IMR-90 (cell line): ENCODE data around the gene GRAMD1B. TPM values are rescaled to one million over a fixed set of nuclear protein-coding genes. Genes with fewer than 3 reads are reported as not detected.

Experiments
- ATAC-seq: fragments of 200-7000 bp; cut with Tn5 transposase; 2 replicates; pipeline ENCODE4 v1.9.1; 2020; ENCODE audit warnings: low read depth, mild to moderate bottlenecking, moderate library complexity
- BruUV-seq: library from RNA; stranded (reverse); fragments of 400-500 nt; replicated peaks from 2 replicates; lab custom pipeline; 2021; lab: Mats Ljungman, UMichigan
- CTCF ChIA-PET: fragments of 300-600 bp; formaldehyde crosslinking; extraction: SDS; loops from one replicate; lab custom pipeline; 2021; ENCODE audit warnings: antibody characterized with exemption; lab: Yijun Ruan, JAX
- POLR2A ChIA-PET: fragments of 300-600 bp; sonication (Branson Sonifier 250); formaldehyde crosslinking; loops from one replicate; lab custom pipeline; 2022; ENCODE audit warnings: antibody characterized with exemption; ENCODE audit not compliant: unreplicated experiment; lab: Charles Lee
- DNase-seq: peaks from one replicate; pipeline ENCODE4 v3.0.0; 2013
- H2AFZ ChIP-seq: replicated peaks from 2 replicates; pipeline ENCODE3; 2013; ENCODE audit warnings: low read length, mild to moderate bottlenecking; ENCODE audit not compliant: poor library complexity
- H2AK5ac ChIP-seq: 2 replicates; pipeline ENCODE4 v1.6.1; 2013; ENCODE audit warnings: low read depth, low read length, inconsistent platforms
- H2AK9ac ChIP-seq: replicated peaks from 2 replicates; pipeline ENCODE3; 2013; ENCODE audit warnings: mild to moderate bottlenecking, low read depth, low read length, moderate library complexity; ENCODE audit not compliant: poor library complexity
- H2BK120ac ChIP-seq: 2 replicates; pipeline ENCODE4 v1.6.1; 2013; ENCODE audit warnings: low read depth, low read length, inconsistent platforms
- H2BK15ac ChIP-seq: 3 replicates; pipeline ENCODE4 v1.6.1; 2013; ENCODE audit warnings: low read depth, low read length, inconsistent platforms
- H2BK20ac ChIP-seq: 2 replicates; pipeline ENCODE4 v1.6.1; 2013; ENCODE audit warnings: low read depth, mild to moderate bottlenecking, inconsistent platforms, low read length, moderate library complexity
- H2BK5ac ChIP-seq: 2 replicates; pipeline ENCODE4 v1.6.1; 2013; ENCODE audit warnings: mild to moderate bottlenecking, low read depth, low read length, inconsistent platforms; ENCODE audit not compliant: poor library complexity, severe bottlenecking
- H3K14ac ChIP-seq: replicated peaks from 2 replicates; pipeline ENCODE4 v1.6.1; 2013; ENCODE audit warnings: low read depth, low read length, inconsistent platforms
- H3K18ac ChIP-seq: 2 replicates; pipeline ENCODE4 v1.6.1; 2013; ENCODE audit warnings: low read depth, low read length, control low read depth
- H3K23ac ChIP-seq: 2 replicates; pipeline ENCODE4 v1.6.1; 2013; ENCODE audit warnings: low read depth, low read length, inconsistent platforms
- H3K27ac ChIP-seq: 2 replicates; pipeline ENCODE4 v1.5.1; 2013; ENCODE audit warnings: mild to moderate bottlenecking, control low read depth, low read length; ENCODE audit not compliant: insufficient read depth
- H3K27me3 ChIP-seq: 2 replicates; pipeline ENCODE4 v1.6.1; 2013; ENCODE audit warnings: low read length; ENCODE audit not compliant: control insufficient read depth, insufficient read depth
- H3K36me3 ChIP-seq: 2 replicates; pipeline ENCODE4 v1.6.1; 2013; ENCODE audit warnings: low read length, mixed read lengths; ENCODE audit not compliant: control insufficient read depth, insufficient read depth
- H3K4ac ChIP-seq: 2 replicates; pipeline ENCODE4 v1.6.1; 2013; ENCODE audit warnings: low read depth, low read length, inconsistent platforms
- H3K4me1 ChIP-seq: 2 replicates; pipeline ENCODE4 v1.6.1; 2013; ENCODE audit warnings: low read length, mixed read lengths; ENCODE audit not compliant: control insufficient read depth, insufficient read depth
- H3K4me2 ChIP-seq: 2 replicates; pipeline ENCODE4 v1.6.1; 2013; ENCODE audit warnings: low read depth, mild to moderate bottlenecking, control low read depth, low read length, moderate library complexity
- H3K4me3 ChIP-seq: 2 replicates; pipeline ENCODE4 v1.5.1; 2013; ENCODE audit warnings: low read depth, mild to moderate bottlenecking, control low read depth, low read length, moderate library complexity; ENCODE audit not compliant: insufficient read depth
- H3K56ac ChIP-seq: 2 replicates; pipeline ENCODE4 v1.6.1; 2013; ENCODE audit warnings: low read length, inconsistent platforms; ENCODE audit not compliant: insufficient read depth; ENCODE audit errors: extremely low read depth
- H3K79me1 ChIP-seq, 2 experiments: 2 replicates each; pipeline ENCODE4 v1.6.1; 2013; ENCODE audit warnings: low read length in 2 of 2, inconsistent platforms in 1 of 2, low read depth in 1 of 2
- H3K9ac ChIP-seq: 2 replicates; pipeline ENCODE4 v1.6.1; 2013; ENCODE audit warnings: low read depth, low read length, control low read depth
- H3K9me1 ChIP-seq: 2 replicates; pipeline ENCODE4 v1.6.1; 2013; ENCODE audit warnings: low read length, inconsistent platforms; ENCODE audit not compliant: insufficient read depth
- H3K9me3 ChIP-seq: 2 replicates; pipeline ENCODE4 v1.6.1; 2013; ENCODE audit warnings: low read length; ENCODE audit not compliant: control insufficient read depth, insufficient read depth
- H4K20me1 ChIP-seq: 2 replicates; pipeline ENCODE4 v1.6.1; 2013; ENCODE audit warnings: low read length, inconsistent platforms; ENCODE audit not compliant: insufficient read depth
- H4K5ac ChIP-seq: 2 replicates; pipeline ENCODE4 v1.6.1; 2013; ENCODE audit warnings: mild to moderate bottlenecking, low read depth, low read length, control low read depth
- H4K8ac ChIP-seq, 2 experiments: 2 replicates each; pipeline ENCODE4 v1.6.1; 2013; ENCODE audit warnings: low read depth in 2 of 2, low read length in 2 of 2, control low read depth in 1 of 2, inconsistent platforms in 1 of 2
- H4K91ac ChIP-seq: 2 replicates; pipeline ENCODE4 v1.6.1; 2013; ENCODE audit warnings: low read depth, low read length, inconsistent platforms; ENCODE audit not compliant: insufficient read depth
- CEBPB ChIP-seq: IDR thresholded peaks from 2 replicates; pipeline ENCODE4 v1.6.1; 2012; ENCODE audit warnings: low read depth, low read length, improper control_type of control experiment
- CHD1 ChIP-seq: IDR thresholded peaks from 2 replicates; pipeline ENCODE4 v1.6.1; 2012; ENCODE audit warnings: low read depth, low read length, improper control_type of control experiment
- ELK1 ChIP-seq: fragments of 150-350 bp; IDR thresholded peaks from 2 replicates; pipeline ENCODE4 v1.6.1; 2016; ENCODE audit warnings: low read depth, mild to moderate bottlenecking, low read length, moderate library complexity, borderline replicate concordance
- FOS ChIP-seq: fragments of 150-350 bp; IDR thresholded peaks from 2 replicates; pipeline ENCODE4 v1.6.1; 2016; ENCODE audit warnings: low read depth, low read length
- MAFK ChIP-seq: IDR thresholded peaks from 2 replicates; pipeline ENCODE4 v1.6.1; 2012; ENCODE audit warnings: low read depth, low read length, improper control_type of control experiment
- MAZ ChIP-seq: IDR thresholded peaks from 2 replicates; pipeline ENCODE4 v1.6.1; 2012; ENCODE audit warnings: low read depth, mild to moderate bottlenecking, low read length, improper control_type of control experiment, moderate library complexity, borderline replicate concordance
- MXI1 ChIP-seq: IDR thresholded peaks from 2 replicates; pipeline ENCODE4 v1.6.1; 2012; ENCODE audit warnings: low read depth, mild to moderate bottlenecking, low read length, moderate library complexity, borderline replicate concordance
- NFE2L2 ChIP-seq: fragments of 150-350 bp; IDR thresholded peaks from 2 replicates; pipeline ENCODE4 v1.6.1; 2016; ENCODE audit warnings: low read depth, mild to moderate bottlenecking, low read length
- RFX5 ChIP-seq: IDR thresholded peaks from 2 replicates; pipeline ENCODE4 v1.8.0; 2012; ENCODE audit warnings: low read depth, mild to moderate bottlenecking, low read length, moderate library complexity
- SMC3 ChIP-seq: fragments of 150-350 bp; IDR thresholded peaks from 2 replicates; pipeline ENCODE4 v1.6.1; 2016; ENCODE audit warnings: low read depth, mild to moderate bottlenecking, antibody characterized with exemption, low read length, moderate library complexity
- WGBS, 2 experiments: methylation state at CpG; one replicate each; pipeline versions ENCODE4 v1.1.5 to v1.1.7; 2013; ENCODE audit warnings: missing lambda C conversion rate in 2 of 2; ENCODE audit not compliant: insufficient read length in 1 of 2; ENCODE audit errors: extremely low coverage in 2 of 2; 5-methylcytosine and 5-hydroxymethylcytosine counted together
- dilution Hi-C: fragments of 300-500 bp; cut with HindIII; formaldehyde crosslinking; loops from one replicate; pipeline ENCODE4 v1.14.3; 2018; ENCODE audit warnings: low sequenced_read_pairs; ENCODE audit not compliant: unreplicated experiment
- in situ Hi-C: fragments of 300-500 bp; cut with MboI; formaldehyde crosslinking; loops from 3 replicates; pipeline ENCODE4 v1.14.3; 2019; ENCODE audit warnings: low sequenced_read_pairs, inconsistent platforms, mixed read lengths
- intact Hi-C: fragments of 100-400 bp; cut with micrococcal nuclease; formaldehyde crosslinking; loops from 2 replicates; pipeline ENCODE4 v1.10.0; 2022
- polyA plus RNA-seq, 3 experiments: library from polyadenylated mRNA; depleted of rRNA; stranded (reverse); fragments of >200 nt; gene quantifications; 2 replicates each; pipeline ENCODE4 v1.2.3, GENCODE V29; 2012; ENCODE audit warnings: low replicate concordance in 1 of 3
- total RNA-seq: library from RNA; depleted of rRNA; stranded (reverse); fragments of >200 nt; gene quantifications from 2 replicates; pipeline ENCODE4 v1.2.3, GENCODE V29; 2012
- TF ChIP-seq, protein P1 (sequence below): conservative IDR thresholded peaks from 2 replicates; pipeline ENCODE4 v1.5.1; 2012; ENCODE audit warnings: mild to moderate bottlenecking, low read depth, low read length, improper control_type of control experiment
- TF ChIP-seq, protein P2 (sequence below): fragments of 150-350 bp; IDR thresholded peaks from 2 replicates; pipeline ENCODE4 v1.6.1; 2017; ENCODE audit warnings: mild to moderate bottlenecking, antibody characterized with exemption, low read length, low read depth

GRAMD1B gene
- total and polyA plus RNA-seq, 2 of the 4 experiments (the other 2 are of a cell fraction), result 7.1 to 7.2 TPM

DNA sequence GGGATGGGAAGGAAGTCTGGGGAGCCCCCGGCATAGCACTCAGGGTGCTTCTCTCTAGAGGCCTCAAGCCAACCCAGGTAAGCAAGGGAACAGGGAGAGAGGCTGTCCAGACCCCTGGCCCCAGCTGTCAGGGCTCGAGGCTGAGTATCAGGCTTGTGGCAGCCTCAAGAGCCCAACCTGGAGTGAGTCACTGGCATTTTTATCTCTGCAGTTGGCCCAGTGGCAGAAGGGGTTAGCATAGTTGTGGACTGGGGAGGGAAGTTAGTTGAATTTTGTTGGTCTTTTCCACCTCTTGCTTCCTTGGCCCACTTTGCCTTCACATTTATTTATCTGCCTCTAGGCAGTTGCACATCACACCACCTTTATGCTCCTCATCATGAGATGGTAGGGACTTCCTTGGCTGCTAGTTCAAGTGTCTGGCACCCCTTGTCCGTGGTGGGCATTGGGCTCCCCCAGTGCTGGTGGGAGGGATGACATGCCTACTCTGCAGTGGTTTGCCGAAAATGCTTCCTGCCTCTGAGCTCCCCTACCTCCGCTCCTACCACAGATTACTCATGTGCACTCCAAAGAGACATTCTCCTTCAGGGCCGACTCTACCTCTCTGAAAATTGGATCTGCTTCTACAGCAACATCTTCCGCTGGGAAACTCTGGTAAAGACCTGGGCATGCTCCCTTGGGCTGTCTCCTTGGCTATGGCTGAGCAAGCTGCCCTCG is 164.3 kb downstream of the GRAMD1B start:
- Histone ChIP-seq H3K27ac (no peak overlapping the region), H3K18ac (no peak overlapping the region), H2BK120ac (no peak overlapping the region), H3K9me1 (peaks cover 3% of the 10 kb centered on the region; the same call in 1 of the 2 replicates), H4K8ac (no peak overlapping the region), H3K23ac (no peak overlapping the region), H3K4me3 (no peak overlapping the region), H3K27me3 (no peaks in the 10 kb centered on the region), H3K4me2 (no peak overlapping the region), H4K5ac (no peak overlapping the region), H3K9ac (no peak overlapping the region), H3K4me1 (peaks cover 7% of the 10 kb centered on the region), H3K14ac (no peak overlapping the region), H3K79me1 (no peaks in the 10 kb centered on the region), H2AFZ (no peak overlapping the region), H2AK5ac (no peak overlapping the region), H4K20me1 (no peaks in the 10 kb centered on the region), H2AK9ac (no peak overlapping the region), H3K56ac (no peak overlapping the region), H3K9me3 (no peaks in the 10 kb centered on the region), H2BK15ac (no peak overlapping the region), H3K4ac (no peak overlapping the region), H4K91ac (no peak overlapping the region), H3K36me3 (no peaks in the 10 kb centered on the region; the same call in 1 of the 2 replicates), H2BK5ac (no peak overlapping the region), H2BK20ac (no peak overlapping the region)
- BruUV-seq, result no TSS peak
- DNase-seq, result peak; percentile 37
- intact Hi-C loops, result no loop called here
- TF ChIP-seq MAZ (no peak), FOS (no peak), RFX5 (no peak), MXI1 (no peak), ELK1 (no peak), SMC3 (no peak), CHD1 (no peak), CEBPB (no peak), MAFK (no peak), NFE2L2 (no peak)
- TF ChIP-seq, protein P1, sequence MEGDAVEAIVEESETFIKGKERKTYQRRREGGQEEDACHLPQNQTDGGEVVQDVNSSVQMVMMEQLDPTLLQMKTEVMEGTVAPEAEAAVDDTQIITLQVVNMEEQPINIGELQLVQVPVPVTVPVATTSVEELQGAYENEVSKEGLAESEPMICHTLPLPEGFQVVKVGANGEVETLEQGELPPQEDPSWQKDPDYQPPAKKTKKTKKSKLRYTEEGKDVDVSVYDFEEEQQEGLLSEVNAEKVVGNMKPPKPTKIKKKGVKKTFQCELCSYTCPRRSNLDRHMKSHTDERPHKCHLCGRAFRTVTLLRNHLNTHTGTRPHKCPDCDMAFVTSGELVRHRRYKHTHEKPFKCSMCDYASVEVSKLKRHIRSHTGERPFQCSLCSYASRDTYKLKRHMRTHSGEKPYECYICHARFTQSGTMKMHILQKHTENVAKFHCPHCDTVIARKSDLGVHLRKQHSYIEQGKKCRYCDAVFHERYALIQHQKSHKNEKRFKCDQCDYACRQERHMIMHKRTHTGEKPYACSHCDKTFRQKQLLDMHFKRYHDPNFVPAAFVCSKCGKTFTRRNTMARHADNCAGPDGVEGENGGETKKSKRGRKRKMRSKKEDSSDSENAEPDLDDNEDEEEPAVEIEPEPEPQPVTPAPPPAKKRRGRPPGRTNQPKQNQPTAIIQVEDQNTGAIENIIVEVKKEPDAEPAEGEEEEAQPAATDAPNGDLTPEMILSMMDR, result no peak
- TF ChIP-seq, protein P2, sequence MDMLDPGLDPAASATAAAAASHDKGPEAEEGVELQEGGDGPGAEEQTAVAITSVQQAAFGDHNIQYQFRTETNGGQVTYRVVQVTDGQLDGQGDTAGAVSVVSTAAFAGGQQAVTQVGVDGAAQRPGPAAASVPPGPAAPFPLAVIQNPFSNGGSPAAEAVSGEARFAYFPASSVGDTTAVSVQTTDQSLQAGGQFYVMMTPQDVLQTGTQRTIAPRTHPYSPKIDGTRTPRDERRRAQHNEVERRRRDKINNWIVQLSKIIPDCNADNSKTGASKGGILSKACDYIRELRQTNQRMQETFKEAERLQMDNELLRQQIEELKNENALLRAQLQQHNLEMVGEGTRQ, result no peak
- in situ Hi-C loops, result no loop called here
- 86% methylated on average over 5 of the region's 8 CpGs; no CpG with 5 or more reads in 1 of the 2 experiments for WGBS, 2 experiments
- ChIA-PET CTCF (interaction anchor here (0.6 kb wide), 1 partner anchor 408 kb away, joined by 7 read pairs; no protein-coding TSS in a partner anchor), POLR2A (no interaction called here)
- 0 out of 2 replicates have a peak, but pooled peaks have one; percentile 27 for ATAC-seq
- dilution Hi-C loops, result no loop called here
